Measurements from ENCODE around the gene TOX2.
A peak's percentile ranks its signal among the peaks of the same experiment; 100 is the strongest.

Gene TOX2

DNA sequence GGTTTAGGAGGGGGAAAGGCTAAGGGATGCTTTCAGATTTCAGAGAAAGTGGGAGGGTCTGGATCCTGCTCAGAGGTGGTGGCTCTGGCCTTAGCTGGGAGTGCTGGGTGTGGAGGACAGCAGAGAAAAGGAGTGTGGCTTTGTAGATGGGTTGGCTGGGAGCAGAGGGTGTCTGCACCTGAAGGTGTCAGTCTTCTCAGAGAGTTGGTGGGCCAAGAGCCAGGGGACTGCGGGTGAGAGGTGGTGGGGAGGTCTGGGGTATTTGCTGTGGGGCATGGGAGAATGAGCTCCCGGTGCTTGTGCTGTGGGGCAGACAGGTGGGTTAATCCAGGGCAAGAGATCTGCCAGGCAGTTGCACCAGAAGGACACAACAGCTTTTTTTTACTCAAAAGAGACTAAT, 67.4 kb downstream of the TOX2 start:
- H3K27ac ChIP-seq = no peak overlapping the region; the same call in 1 of the 2 replicates
- TF ChIP-seq, protein P1, sequence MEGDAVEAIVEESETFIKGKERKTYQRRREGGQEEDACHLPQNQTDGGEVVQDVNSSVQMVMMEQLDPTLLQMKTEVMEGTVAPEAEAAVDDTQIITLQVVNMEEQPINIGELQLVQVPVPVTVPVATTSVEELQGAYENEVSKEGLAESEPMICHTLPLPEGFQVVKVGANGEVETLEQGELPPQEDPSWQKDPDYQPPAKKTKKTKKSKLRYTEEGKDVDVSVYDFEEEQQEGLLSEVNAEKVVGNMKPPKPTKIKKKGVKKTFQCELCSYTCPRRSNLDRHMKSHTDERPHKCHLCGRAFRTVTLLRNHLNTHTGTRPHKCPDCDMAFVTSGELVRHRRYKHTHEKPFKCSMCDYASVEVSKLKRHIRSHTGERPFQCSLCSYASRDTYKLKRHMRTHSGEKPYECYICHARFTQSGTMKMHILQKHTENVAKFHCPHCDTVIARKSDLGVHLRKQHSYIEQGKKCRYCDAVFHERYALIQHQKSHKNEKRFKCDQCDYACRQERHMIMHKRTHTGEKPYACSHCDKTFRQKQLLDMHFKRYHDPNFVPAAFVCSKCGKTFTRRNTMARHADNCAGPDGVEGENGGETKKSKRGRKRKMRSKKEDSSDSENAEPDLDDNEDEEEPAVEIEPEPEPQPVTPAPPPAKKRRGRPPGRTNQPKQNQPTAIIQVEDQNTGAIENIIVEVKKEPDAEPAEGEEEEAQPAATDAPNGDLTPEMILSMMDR (conservative IDR thresholded peaks at IDR 0.05) = no peak

DNA sequence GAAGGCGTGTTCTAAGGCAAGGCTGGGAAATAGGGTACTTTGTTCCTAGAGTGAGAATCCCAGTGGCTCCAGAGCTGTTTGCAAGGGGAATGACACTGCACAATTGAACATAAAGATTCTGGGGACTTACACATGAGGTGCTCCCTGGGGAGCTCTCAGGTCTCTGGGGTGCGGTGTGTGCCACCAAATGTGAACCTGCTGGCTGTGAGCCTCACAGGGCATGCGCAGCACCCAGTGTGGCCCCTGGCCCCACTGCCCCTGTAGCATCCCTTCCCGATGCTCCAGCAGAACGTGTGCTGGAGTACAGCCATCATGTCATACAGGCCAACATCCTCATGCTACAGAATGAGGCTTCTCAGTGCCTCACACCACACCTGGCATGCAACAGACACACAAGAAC, 68.2 kb downstream of the TOX2 start:
- TF ChIP-seq, protein P1 (conservative IDR thresholded peaks at IDR 0.05) = no peak
- H3K27ac ChIP-seq = peak overlapping the region; percentile 52

DNA sequence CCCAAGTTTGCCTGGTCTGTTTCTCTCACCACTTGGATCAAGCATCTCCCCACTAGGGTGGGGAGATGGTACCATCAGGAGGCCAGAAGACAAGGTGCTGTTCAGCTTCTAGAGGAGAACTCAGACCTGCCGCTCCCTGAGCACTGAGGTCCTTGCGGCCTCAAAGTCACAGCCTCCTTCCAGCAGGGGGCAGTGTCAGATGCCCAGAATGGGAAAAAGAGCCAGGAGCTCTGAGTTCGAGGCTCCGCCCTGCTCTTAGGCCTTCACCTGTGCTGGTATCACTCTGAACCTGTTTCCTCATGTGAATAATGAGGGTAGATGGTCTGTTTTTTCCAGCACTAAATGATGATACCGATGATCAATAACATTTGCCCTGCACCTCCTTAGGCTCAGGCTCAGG, 68.7 kb downstream of the TOX2 start:
- peak overlapping the region; percentile 52 for H3K27ac ChIP-seq
- TF ChIP-seq, protein P1 (conservative IDR thresholded peaks at IDR 0.05) = peak; percentile 53

DNA sequence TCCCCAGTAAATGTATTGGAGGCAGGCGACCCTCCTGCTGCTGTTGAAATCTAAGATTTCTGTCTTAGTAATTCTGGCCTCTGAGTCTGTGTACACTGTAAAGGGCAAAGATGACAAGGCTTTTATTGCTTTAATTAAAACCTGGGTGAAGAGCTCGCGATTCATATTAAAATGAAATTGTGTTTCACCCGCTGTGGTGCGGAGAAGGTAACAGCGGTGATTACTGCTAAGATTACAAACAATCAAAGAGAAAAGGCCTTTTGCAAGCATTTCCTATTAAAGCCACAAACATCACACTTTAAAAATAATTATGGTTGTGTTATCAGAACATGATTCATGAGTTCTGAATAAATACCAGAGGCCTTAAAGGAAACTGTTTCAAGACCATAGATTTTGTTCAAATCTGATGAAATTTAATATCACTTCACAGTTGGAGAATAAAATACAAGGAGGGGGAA, 69.3 kb downstream of the TOX2 start:
- H3K27ac ChIP-seq = peak overlapping the region; percentile 52
- TF ChIP-seq, protein P1 (conservative IDR thresholded peaks at IDR 0.05) = no peak

DNA sequence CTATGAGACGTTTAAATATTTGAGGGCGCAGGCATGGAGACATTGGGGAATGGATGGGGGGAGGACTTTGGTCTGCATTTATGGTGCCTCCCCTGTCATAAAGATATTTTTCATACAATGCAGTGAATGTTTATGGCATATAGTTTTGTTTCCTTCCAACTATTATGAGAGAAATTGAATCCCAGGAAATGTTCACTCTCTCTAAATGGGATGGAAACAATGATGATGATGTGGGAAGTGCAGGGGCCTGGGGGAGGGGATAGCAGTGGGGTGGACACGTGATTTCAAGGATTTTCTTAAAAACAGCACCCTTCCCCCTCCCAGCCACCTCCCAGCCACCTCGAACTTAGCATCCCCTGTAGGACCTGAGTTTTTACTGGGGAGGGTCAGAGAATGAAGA, 69.9 kb downstream of the TOX2 start:
- TF ChIP-seq, protein P1 (conservative IDR thresholded peaks at IDR 0.05) = no peak
- peak overlapping the region; percentile 52; the same call in 1 of the 2 replicates for H3K27ac ChIP-seq

DNA sequence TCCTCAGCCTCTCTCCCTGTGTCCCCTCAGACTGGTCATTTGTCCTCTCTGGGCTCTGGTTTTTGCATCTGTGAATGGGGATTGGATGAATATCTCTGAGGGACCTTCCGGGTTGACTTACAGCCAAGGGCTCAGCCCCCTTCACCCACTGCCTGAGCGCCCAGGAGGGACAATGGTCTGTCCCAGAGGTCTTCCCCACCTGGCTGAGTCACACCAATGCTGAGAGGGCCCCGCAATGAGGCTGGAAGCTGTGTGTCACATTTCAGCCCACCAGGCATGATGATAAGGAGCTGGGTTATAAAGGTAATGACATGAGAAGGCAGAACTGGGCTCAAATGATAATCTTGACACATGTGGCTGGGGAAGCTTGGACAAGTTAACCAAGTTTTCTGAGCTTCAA, 70.5 kb downstream of the TOX2 start:
- TF ChIP-seq, protein P1 (conservative IDR thresholded peaks at IDR 0.05) = no peak
- no peak overlapping the region for H3K27ac ChIP-seq

DNA sequence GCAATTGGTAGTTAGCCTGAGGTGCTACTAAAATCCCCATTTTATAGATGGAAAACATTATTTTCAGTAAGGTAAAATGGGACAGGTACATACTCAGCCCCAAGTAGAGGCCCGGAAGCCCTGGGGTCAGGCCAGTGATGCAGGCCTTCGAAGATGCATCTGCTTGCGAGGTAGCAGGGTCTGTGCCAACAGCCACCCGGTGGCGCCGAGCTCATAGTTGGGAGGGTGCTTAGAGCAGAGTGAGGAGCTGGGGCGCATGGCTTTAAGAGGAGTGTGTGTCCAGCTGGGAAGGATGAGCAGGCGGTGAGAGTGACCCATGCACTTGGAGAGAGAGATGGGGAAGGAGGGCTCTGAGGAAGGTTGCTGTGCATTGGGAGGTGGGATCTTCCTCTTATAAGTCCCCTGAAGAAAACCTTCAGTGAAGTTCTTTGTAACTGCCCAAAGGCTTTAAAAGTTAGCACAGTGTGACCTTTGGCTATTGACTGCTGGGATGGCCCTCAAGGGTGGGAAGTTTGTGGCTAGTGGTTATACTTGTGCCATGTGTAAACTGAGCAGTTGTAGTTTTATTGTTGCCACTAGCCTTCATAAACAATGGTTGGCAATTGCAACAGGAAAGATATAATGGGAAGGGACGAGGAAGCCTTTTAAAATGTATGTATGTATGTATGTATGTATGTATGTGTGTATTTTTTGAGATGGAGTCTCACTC, 71.1 kb downstream of the TOX2 start:
- no peak overlapping the region for H3K27ac ChIP-seq
- TF ChIP-seq, protein P1 (conservative IDR thresholded peaks at IDR 0.05) = no peak

All from VCaP (cell line).